Activated CD4-positive, alpha-beta T cell treated with anti-CD3 and anti-CD28 coated beads, Interleukin-2, amount 50 U/mL, for 1 hour (primary cell): Measurements from ENCODE around the gene BTBD16.

Experiments used
- DNase-seq: peaks from one replicate; pipeline ENCODE4 v3.0.0-alpha.2; 2020

The BTBD16 gene

GRCh38 chr10:122323941-122324675 is 53.0 kb downstream of the BTBD16 start:
- no peak for DNase-seq

DNA sequence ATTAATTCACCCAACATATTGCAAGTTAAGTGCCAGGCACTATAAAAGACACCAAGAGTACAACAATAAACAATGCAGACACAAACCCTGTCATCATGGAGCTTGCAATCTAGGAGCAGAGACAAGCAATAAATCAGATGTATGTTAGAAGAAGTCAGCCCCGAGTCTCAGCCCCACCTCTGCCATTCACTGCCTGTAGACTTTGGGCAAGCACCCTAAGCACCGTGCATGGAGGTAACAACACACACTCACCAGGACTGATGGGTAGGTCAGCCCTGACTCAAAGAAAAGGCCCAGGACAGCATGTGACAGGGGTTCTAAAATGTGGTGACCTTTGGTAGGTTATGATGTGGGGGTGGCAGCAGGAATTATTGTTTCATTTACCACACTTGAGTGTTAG is 54.1 kb downstream of the BTBD16 start:
- DNase-seq: no peak

- no peak for DNase-seq
Measured at GRCh38 chr10:122326385-122326784, 55.3 kb downstream of the BTBD16 start.

- DNase-seq: no peak
Measured at GRCh38 chr10:122326806-122327205, 55.7 kb downstream of the BTBD16 start.

DNA sequence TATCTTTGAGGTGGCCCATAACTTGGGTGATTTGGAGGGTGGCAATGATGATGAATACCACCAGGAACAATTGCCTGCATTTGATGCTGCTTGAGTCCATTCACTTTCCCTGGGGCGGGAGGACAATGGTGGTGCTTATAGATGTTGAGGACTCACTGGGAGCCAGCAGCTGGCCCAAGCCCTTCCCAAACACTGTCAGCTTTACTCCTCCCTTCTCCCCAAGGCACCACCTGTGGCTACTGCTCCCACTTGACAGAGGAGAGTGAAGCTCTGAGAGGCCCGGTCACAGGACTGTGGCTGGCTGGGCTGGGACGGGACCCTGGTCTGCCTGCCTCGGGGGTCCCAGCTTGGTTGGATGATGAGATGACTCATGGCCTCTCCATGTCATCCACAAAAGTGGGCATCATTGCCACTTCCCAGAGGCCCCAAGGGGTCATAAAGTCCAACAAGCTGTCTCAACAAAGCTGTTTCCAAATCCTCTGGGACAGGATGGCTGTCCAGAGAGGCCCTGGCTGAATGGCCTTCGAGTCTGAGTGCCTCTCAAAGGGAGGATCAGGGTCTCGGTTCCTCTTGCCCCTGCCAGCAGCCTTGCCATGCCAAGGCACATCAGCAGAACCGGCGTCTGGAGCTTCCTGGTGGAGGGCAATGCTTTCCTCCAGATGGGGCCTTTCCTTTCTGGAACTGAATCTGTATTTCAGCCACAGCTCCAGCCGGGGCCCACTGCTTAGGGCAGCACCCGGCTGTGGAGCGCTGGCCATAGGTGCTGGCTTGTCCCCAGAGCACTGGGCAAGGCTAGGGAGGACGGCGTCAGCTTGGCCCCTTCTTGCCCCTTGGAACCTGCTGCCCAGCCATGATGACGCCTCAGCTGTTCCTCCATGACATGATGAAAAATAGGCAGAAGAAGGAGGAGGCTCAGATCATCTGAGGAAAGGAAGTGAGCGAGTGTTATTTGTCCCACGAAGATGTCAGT is 56.4 kb downstream of the BTBD16 start:
- DNase-seq: no peak

DNA sequence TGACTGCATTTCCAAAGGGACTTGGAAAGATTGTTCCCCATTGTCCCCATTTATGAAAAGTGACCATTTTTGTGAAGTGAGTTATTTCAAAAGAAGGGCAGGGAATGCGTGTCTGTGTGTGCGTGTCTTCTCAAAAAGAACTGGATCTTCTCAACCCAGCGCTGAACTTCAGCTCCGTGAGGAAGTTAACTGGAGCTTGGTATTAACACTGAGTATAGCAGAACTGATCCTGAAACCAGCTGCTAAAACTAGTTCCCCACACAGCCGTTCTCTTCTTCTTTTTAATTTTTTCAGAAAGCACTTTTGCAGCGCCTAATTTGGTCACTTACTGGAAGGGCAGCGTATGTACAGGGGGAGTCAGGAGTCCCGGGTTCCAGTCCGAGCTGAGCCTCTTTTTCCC is 57.6 kb downstream of the BTBD16 start:
- DNase-seq: no peak

GRCh38 chr10:122329416-122329815 is 58.3 kb downstream of the BTBD16 start:
- no peak for DNase-seq

- DNase-seq: no peak
Measured at GRCh38 chr10:122331100-122331499, 60.0 kb downstream of the BTBD16 start.

DNA sequence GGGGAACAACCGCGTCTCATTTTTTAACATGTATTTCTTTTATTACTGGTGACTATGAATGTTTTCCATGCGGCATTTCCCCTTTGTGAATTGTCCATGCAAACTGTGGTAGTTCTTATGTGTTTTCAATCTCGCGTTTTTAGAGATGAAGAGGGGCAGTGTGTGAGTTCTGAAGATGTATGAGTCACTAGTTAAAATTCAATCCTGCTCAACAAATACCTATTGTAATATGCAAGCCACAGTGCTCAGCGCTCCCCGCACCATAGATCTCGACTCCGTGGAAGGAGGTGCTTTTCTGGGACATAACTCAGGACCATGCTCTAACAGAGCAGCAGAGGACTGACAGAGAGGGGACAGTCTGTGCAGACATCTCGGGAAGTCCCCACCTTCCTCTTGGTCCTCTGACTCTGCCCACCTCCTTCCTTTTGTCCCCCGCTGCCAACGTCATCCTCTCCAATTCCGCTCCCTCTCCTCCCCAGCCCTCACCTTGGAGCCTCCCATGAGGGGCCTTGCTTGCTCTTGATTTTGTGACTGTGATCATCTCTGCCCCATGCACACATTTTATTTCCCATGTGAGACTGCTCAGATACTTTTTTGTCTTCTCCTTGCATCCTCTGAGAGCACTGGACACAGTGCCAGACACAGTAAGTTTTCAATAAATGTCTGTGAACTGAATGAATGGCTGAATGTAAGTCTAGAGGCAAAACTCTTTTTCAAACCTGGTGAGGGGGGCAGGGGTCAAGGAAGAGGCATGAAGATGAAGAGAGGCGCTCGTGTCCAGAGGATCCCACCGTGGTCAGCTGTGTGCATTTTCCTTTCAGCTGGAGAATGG is 60.7 kb downstream of the BTBD16 start:
- no peak for DNase-seq

- DNase-seq: no peak
Measured at GRCh38 chr10:122333037-122333436, 61.9 kb downstream of the BTBD16 start.

- no peak for DNase-seq
Measured at GRCh38 chr10:122336332-122336731, 65.2 kb downstream of the BTBD16 start.

DNA sequence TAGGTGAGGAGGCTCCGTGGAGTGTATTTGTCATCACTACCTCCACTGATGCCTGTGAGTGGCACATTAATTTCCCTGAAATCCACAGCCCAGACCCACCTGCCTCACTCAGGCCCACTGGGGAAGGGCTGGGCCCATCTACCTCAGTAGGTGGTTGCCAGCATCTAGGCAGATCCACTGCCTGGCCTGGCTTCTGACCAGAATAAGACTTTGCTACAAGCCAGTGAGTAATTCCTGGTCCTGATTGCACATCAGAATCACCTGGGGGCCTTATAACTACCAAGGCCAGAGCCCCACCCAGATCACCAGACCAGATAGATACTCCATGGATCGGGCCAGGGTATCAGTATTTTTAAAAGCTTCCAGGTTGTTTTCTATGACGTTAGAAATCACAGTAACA is 65.9 kb downstream of the BTBD16 start:
- DNase-seq: no peak

- no peak for DNase-seq
Measured at GRCh38 chr10:122338609-122339441, 67.7 kb downstream of the BTBD16 start.

DNA sequence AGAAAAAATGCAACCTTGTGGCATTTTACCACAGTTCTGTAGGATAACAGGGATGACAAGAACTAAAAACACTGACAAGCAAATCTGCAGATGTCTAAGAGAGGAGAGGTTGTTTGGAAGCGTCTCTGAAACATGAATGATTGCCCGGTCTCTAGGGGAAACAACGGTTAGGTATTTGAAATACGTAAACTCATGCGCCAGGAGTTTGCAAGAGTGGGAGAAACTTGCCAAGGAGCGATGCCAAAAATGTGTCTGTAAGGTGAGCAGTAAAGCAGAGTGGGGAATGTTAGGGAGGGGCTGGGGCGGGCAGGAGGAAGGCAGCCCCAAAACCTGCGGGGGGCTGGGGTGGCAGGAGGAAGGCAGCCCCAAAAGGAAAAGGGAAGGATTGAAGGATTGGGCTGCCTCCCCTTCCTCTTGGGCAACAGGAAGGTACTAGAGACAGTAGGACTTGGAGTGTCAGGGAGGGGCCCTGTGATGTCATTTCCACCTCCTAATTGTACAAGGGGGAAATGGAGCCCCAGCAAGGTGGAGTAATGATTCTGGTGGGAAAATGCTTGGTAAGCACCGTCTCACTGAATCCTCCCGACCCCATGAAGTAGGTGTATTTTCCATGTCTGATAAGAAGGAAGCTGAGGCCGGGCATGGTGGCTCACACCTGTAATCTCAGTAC is 70.2 kb downstream of the BTBD16 start:
- no peak for DNase-seq

GRCh38 chr10:122342293-122343134 is 71.4 kb downstream of the BTBD16 start:
- peak; percentile 53 for DNase-seq

DNA sequence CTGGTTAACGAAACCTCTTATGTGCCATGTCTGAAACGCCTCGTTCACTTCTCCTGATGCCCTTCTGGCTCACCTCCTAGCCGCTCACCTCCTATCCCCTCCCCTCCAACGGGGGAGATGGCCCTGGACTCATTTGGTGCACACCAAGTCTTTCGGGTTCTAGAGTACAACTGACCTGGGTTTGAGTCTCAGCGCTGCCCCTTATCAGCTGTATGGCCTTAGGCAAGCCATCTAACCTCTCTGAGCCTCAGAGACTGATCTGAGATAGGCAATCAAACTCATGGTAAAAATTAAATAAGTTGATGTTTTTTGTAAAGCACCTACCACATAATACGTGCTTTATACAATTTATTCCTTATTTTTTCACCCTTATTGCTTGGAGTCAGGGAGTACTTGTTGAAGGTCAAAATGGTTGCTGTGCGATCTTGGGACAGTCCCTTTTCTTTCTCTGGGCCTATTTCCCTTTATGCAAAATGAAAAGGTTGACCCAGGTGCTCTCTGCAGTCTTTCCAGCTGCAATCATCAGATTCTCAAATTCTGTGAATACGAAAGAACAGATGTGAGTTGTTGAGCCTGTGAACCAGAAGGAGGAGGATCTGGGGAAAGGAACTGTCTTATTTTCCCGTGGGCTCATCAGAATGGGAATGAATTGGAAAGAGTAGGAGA is 72.2 kb downstream of the BTBD16 start:
- no peak for DNase-seq

DNA sequence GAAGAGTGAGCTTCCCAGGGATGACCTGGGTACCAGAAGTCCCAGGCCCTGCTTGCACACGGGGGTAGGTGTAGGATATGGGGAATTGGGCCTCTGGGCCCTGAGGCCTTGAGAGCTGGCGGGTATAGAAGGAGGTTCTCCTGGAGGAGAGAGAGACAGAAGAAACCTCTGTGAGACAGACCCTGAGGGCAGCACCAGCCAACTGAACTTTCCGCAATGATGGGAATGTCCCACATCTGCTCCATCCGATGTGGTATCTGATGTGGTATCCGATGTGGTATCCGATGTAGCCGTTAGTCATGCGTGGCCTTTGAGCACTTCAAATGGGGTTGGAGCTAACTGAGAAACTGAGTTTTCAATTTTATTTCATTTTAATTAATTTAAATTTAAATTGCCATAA is 72.8 kb downstream of the BTBD16 start:
- DNase-seq: no peak

GRCh38 chr10:122344741-122345258 is 73.7 kb downstream of the BTBD16 start:
- no peak for DNase-seq

DNA sequence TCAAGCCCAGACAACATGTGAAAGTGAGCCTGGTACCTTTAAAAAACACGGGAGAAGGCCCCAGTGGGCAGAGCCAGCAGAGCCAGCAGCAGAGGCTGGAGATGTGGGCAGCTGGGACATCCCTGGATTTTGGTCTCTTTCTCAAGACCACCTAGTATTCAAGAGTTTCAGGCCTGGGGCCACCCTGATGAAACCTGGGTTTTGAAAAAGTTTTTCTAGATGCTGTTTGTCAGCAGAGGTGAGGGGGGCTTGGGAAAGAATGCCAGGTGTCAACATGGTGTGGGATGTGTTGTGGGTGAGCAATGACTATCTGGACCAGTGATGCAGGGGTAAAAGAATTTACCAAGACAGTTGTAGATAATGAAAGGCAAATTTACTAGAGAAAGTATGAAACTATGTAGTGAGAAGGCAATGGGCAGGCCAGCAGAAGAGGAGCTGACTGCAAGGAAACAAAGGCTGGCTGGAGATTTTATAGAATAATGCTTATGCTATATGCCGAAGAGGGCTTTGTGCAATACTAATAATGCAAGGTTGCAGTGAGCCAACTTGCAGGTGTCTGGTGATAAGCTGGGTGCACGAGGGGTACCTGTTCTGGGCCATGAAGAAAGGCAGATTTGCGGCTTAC is 75.3 kb downstream of the BTBD16 start:
- DNase-seq: no peak
